Nephron progenitor cell (in vitro differentiated cells): ENCODE results near the gene SLC44A4.

Source experiments
- DNase-seq: peaks from one replicate; pipeline ENCODE4 v3.0.0; 2021
- H3K27ac Mint-ChIP-seq: 2 replicates; pipeline ENCODE4 v1.8.0; 2021; ENCODE audit warnings: mild to moderate bottlenecking, moderate library complexity, mixed read lengths
- H3K27me3 Mint-ChIP-seq: 2 replicates; pipeline ENCODE4 v1.8.0; 2021; ENCODE audit warnings: mild to moderate bottlenecking, low read depth, mixed read lengths; ENCODE audit not compliant: poor library complexity
- H3K36me3 Mint-ChIP-seq: 2 replicates; pipeline ENCODE4 v1.8.0; 2021; ENCODE audit warnings: low read depth, mixed read lengths
- H3K4me1 Mint-ChIP-seq: 2 replicates; pipeline ENCODE4 v1.8.0; 2021; ENCODE audit warnings: mixed read lengths
- H3K4me3 Mint-ChIP-seq: 2 replicates; pipeline ENCODE4 v1.8.0; 2021; ENCODE audit warnings: mild to moderate bottlenecking, moderate library complexity, mixed read lengths
- H3K9me3 Mint-ChIP-seq: 2 replicates; pipeline ENCODE4 v1.8.0; 2021; ENCODE audit warnings: mild to moderate bottlenecking, moderate library complexity, mixed read lengths
- TF ChIP-seq, protein P1 (sequence below): fragments of 200-600 bp; sonication (generic); IDR thresholded peaks from 2 replicates; pipeline ENCODE4 v1.5.0; 2021; ENCODE audit warnings: antibody characterized with exemption

The SLC44A4 gene

DNA sequence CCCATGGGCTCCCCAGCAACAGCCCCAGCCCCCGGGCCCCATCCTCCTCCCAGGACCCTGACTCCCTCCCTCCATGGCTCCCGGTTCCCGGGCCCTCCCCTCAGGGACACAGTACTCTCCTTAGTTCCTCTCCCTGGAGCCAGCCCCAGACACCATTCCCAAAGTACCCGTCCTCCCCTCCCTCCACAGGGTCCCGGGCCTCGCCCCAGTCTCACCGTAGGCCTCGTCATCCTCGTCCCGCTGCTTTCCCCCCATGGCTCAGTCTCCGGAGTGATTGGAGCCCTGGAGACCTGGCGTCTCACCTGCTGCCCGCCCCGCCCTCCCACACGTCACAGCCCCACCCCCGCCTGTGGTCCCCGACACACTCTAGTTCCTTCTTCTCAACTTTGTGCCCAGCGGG, at the start of gene SLC44A4:
SLC44A4 (minus strand) TSS at position 272 of the 400 bp plus-strand sequence; CDS start at position 255, 17 bp downstream.
- Mint-ChIP-seq H3K4me3 (no peak within 1 kb of the TSS), H3K9me3 (no peaks in the 10 kb centered on the region), H3K27ac (peak within 1 kb of the TSS; percentile 85), H3K4me1 (peaks cover 31% of the 10 kb centered on the region), H3K36me3 (peaks cover 43% of the 10 kb centered on the region), H3K27me3 (peaks cover 4% of the 10 kb centered on the region)
- DNase-seq, result no peak
- TF ChIP-seq, protein P1, sequence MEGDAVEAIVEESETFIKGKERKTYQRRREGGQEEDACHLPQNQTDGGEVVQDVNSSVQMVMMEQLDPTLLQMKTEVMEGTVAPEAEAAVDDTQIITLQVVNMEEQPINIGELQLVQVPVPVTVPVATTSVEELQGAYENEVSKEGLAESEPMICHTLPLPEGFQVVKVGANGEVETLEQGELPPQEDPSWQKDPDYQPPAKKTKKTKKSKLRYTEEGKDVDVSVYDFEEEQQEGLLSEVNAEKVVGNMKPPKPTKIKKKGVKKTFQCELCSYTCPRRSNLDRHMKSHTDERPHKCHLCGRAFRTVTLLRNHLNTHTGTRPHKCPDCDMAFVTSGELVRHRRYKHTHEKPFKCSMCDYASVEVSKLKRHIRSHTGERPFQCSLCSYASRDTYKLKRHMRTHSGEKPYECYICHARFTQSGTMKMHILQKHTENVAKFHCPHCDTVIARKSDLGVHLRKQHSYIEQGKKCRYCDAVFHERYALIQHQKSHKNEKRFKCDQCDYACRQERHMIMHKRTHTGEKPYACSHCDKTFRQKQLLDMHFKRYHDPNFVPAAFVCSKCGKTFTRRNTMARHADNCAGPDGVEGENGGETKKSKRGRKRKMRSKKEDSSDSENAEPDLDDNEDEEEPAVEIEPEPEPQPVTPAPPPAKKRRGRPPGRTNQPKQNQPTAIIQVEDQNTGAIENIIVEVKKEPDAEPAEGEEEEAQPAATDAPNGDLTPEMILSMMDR, result no peak

DNA sequence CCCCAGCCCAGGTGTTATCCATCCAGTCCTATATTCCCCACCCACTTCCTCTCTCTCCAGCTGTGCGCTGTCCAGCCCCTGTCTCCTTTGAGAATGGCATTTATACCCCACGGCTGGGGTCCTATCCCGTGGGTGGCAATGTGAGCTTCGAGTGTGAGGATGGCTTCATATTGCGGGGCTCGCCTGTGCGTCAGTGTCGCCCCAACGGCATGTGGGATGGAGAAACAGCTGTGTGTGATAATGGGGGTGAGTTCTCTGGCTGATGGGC, 49.8 kb upstream of the SLC44A4 start:
- Mint-ChIP-seq H3K27me3 (peaks cover 9% of the 10 kb centered on the region), H3K36me3 (no peaks in the 10 kb centered on the region), H3K4me1 (peaks cover 11% of the 10 kb centered on the region), H3K4me3 (no peak overlapping the region), H3K9me3 (peaks cover 14% of the 10 kb centered on the region), H3K27ac (no peak overlapping the region)
- no peak for DNase-seq
- TF ChIP-seq, protein P1, result no peak

DNA sequence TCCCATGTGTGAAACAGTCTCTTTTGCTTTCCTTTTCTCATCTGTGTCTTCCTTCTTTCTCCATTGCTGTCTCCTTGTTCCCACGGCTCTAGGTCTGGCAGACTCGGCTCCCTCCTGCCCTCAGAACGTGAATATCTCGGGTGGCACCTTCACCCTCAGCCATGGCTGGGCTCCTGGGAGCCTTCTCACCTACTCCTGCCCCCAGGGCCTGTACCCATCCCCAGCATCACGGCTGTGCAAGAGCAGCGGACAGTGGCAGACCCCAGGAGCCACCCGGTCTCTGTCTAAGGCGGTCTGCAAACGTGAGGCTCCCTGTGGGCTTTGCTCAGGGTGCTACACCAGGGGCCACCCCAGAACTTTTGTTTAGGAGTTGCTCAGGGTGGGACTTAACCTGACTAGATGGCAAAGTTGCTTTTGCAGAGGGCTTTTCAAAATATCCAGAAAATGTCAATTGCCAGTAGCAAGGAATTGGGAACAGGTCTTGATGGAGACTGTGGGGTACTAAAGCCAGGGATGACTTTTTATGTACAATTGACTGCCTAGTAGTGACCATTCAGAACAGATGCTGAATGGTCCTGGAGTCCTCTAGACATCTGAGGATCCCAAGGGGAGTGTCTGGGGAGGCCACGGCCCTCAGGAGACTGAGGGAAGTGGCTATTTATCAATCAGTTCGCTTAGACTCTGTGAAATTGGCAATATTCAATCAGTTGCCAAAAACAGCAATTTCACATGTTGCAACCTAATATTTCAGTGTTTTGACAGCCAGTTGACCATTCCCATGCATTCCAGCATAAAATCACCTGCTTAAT, 49.3 kb upstream of the SLC44A4 start:
- Mint-ChIP-seq H3K27me3 (peaks cover 9% of the 10 kb centered on the region), H3K36me3 (no peaks in the 10 kb centered on the region), H3K4me3 (no peak overlapping the region), H3K4me1 (peaks cover 11% of the 10 kb centered on the region), H3K9me3 (peaks cover 9% of the 10 kb centered on the region), H3K27ac (no peak overlapping the region)
- DNase-seq, result no peak
- TF ChIP-seq, protein P1, result no peak

DNA sequence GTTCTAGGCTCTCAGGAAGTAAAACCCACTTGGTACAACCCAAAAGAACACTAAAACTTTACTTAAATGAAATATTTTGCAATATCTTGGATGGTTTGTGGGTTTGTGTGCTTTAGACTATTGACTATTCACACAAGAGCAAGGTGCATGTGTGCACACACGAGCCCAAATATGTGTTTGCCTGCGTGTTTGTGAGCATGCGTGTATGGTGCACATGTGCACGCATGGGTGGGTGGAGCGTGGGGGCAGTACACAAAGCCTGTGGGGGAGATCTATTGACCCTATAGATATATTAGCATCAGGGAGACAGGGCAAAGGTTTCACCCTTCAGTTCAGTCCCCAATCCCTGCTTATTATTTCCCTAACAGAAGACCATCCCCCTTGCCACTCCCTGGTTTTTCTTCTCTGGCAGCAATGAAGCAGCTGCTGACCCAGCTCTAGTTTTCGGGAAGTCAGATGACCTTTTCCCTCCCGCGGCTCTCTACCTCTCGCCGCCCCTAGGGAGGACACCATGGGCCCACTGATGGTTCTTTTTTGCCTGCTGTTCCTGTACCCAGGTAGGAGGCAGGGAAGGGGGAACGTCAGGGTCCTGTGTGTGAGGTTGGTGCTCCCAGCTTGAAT, 48.6 kb upstream of the SLC44A4 start, which contains the start of gene C2:
C2 (plus strand) TSS at position 476 of the 621 bp plus-strand sequence; CDS start at position 512, 36 bp downstream.
- Mint-ChIP-seq H3K4me1 (peaks cover 11% of the 10 kb centered on the region), H3K27me3 (peaks cover 13% of the 10 kb centered on the region), H3K9me3 (peaks cover 5% of the 10 kb centered on the region), H3K4me3 (no peak within 1 kb of the TSS), H3K27ac (no peak within 1 kb of the TSS), H3K36me3 (no peaks in the 10 kb centered on the region)
- TF ChIP-seq, protein P1, result no peak
- no peak for DNase-seq

DNA sequence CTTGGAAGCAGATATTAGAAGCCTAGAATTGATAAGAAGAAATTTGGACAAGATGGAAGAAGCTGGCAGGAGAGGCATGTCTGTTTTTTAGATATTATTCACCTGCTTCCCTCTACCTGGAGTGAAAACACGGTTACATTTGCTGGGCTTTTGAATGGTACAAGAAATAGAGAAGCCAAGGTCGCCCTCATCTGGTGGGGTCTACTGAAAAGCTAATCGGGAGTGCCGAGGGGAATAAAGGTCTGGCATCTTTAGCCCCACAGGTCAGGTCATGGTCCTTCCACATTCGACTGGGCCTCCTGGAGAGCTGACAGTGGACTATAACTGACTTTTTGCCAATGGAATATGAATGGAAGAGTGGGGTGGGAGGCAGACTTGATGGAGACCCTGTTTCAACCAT, 44.1 kb upstream of the SLC44A4 start:
- H3K36me3 Mint-ChIP-seq, result no peaks in the 10 kb centered on the region
- peaks cover 7% of the 10 kb centered on the region for H3K27me3 Mint-ChIP-seq
- TF ChIP-seq, protein P1, result no peak
- no peak for DNase-seq
- no peak overlapping the region for H3K27ac Mint-ChIP-seq
- H3K9me3 Mint-ChIP-seq, result no peaks in the 10 kb centered on the region
- no peak overlapping the region for H3K4me3 Mint-ChIP-seq
- peaks cover 8% of the 10 kb centered on the region for H3K4me1 Mint-ChIP-seq
